Eye (tissue), 1 donor: ENCODE results near the gene ELF4.

ENCODE experiments used
- DNase-seq: peaks from one replicate; pipeline ENCODE4 v3.0.0-alpha.2; 2015

Gene ELF4

DNA sequence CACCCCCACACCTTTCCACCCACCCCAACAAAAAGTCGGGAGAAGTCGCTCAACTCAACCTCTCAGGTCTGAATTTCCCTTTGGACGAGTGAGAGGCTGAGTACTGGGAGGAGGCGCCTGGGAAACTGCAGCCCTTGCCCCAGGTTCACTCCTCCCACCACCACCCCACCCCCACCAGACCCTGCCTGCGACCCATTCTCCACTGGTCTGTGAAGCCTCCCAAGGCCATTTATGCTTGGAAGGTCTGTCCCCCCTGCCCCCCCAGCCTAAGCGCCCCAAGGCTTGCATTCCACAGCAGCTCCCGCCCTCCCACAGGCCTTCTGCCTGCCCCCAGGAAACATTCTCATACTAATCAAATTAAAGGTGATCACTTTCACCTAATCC lies 27.2 kb downstream of the ELF4 start:
- DNase-seq, result no peak

DNA sequence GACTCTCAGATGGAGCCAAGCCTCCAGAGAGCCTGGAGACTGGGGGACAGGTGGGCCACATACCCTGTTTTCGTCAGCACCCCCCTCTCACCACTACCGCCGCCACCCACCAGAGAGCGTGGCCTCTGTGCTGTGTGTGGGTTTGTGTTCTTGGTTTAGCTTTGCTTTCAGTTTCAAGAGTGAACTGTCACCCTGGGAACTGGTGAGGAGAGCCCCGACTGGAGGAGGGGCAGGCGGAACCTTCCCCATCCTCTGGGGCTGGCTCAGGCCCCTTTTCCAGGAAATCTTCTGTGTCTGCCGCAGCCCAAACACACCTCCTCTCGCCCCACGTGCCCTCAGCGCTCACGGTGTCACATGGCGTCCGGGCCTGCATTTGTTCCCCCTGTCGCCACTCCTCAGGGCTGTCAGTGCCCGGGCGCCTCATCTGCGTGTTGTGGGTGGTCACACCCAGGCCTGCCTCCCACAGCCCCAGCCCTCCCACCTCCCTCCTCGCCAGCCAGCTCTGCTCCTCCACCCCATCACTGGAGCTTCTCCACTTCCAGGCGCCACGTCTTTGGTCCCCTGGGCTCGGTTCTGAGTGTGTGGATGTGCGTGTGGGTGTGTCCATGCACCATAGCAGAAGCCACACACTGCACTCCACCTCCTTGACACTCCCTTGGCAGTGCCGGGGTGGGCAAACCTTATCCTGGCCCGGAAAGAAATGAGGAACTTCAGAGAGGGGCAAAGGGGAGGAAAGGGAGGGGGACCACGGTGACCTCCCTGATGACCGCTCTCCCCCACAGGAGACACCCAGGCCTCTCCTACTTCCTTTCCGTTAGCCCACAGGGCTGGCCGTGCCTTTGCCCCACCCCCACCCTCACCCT lies 27.8 kb downstream of the ELF4 start:
- no peak for DNase-seq

DNA sequence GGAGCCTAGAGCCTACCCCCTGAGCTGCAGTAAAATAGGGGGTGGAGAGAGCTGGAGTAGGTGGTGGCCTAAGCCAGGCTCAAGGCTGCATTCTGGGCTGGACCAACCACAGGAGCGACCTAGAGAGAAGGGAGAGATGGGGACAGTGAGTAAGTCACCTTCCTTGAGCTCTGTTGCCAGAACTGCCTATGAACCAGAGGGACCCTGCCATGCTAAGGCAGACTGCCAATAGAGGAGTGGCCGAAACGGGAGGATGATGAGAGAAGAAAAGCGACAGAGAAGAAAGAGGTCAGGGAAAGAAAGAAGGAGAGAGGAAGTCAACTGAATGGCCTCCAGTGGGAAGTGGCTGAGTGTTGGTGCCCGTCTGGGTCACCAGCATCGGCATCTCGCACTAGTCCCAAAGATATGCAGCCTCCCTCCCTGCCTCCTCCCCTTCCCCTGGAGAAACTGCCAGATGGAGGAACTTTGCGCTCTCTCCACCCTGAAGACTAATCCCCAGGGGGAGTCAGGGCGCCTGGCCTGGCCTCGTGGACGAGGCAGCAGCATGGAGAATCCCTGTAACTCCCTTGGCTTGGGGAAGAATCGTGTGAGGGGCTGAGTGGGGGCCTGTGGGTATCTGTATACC lies 28.8 kb downstream of the ELF4 start:
- no peak for DNase-seq

DNA sequence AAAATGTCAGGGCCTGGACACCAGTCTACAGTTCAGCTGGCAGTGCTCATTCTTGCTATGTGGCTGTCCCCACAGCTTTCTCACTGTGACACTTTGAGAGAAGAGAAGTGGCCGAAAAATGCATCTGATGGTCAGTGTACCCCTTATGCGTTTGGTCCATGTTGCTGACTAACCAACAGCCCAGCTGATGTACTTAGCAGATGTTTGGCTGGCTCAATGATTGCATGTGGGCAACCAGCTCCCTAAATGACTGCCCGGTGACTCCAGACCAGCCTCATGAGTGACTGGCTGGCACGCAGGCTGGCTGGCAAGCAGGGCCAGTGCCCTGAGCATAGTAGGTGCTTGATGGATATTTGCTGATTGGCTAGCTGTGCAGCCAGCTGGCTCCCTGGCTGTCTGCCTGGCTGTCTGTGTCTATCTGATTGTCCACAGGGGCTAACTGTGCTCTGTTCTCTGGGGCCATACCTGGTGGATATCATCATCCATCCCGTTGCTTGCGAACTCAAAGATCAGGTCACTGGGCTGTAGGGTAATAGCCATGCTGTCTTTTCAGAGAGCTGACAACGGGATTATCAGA lies 29.4 kb downstream of the ELF4 start:
- DNase-seq, result no peak

GRCh38 chrX:130079824-130080406 lies 30.4 kb downstream of the ELF4 start:
- peak; percentile 84 for DNase-seq

- no peak for DNase-seq
These were observed 34.5 kb downstream of the ELF4 start for GRCh38 chrX:130075777-130076176.

DNA sequence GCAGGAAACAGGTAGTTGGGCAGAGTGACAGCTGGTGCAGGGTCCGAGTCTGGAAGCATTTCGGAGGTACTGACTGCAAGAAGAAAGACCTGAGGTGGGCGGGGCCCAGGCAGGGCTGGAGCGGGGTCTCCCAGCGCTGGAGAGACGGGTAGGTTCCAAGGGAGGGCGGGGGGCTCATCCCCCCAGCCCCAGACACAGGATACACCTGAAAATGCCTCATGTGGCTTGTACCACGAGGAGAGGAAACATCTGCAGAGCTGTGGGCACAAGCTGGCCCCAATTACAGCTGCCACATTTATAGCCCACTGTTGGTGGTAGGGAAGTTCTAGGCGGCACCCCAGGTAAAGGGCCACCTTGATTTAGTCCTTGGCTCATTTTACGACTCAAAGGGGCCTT lies 38.0 kb downstream of the ELF4 start:
- no peak for DNase-seq

- no peak for DNase-seq
These were observed 38.5 kb downstream of the ELF4 start for GRCh38 chrX:130071611-130072344.

- DNase-seq, result no peak
These were observed 43.2 kb downstream of the ELF4 start for GRCh38 chrX:130066975-130067615.

DNA sequence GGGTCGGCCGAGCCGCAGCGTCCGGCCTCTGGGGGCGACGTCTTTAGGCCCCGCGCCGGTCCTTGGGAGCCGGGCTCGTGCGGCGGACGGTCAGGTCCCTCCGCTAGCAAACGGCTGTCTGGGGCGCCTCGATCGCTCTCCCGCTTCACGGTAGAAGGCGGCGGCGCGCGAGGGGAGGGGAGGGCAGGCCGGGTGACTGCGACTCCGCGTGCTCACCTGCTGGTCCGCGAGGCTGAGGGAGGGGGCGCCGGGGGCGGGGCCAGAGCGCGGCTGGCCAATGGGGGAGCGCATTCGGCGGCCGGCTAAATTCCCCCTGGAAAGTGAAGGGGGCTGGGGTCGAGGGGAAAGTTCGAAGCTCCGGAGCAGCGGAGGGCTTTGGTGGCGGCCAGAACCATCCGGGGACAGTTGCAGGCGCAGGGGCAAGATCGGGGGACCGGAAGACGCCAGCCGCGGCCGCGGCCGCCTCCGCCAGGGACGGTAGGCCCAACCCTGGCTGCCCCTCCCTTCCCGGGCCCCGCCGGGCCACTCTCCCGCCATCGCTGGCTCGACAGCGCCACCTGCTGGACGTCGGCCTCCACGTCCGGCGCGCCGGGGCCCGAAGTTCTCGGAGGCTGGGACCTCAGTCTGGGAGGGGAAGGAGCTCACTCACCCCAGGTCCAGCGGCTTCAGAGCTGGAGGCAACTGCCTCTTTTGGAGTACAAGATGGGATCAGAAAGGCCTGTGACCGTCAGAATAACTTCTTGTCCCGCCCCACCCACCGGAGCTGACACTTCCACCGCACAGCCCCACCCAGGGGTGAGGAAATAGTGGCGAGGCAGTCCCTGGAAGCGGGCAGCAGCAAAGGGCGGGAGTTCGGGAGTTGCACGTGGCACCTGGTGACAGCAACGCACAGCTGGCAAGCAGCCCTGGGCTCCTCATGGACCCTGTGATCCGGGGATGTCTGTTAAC lies 49.9 kb downstream of the ELF4 start:
- DNase-seq, result peak; percentile 89

- no peak for DNase-seq
These were observed 51.6 kb downstream of the ELF4 start for GRCh38 chrX:130058652-130059051.

GRCh38 chrX:130057209-130057608 lies 53.1 kb downstream of the ELF4 start:
- DNase-seq, result peak; percentile 3

DNA sequence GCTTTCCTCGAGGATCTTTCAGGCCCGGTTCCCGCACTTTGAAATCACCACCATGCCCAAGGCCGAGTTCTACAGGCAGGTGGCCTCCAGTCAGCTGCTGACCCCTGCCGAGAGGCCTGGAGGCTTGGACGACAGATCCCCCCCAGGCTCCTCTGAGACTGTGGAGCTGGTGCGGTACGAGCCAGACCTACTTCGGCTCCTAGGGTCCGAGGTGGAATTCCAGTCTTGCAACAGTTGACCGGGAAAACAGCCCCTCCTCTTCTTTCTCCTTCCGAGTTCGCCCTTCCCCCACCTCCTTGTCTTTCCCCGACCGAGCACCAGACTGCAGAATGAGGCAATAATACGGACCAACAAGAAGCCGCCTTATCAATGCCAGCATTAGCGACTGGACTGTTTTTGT lies 54.4 kb downstream of the ELF4 start:
- DNase-seq, result no peak

GRCh38 chrX:130055103-130055502 lies 55.2 kb downstream of the ELF4 start:
- DNase-seq, result peak; percentile 50

GRCh38 chrX:130053236-130053635 lies 57.1 kb downstream of the ELF4 start:
- DNase-seq, result no peak

GRCh38 chrX:130051176-130051845 lies 59.0 kb downstream of the ELF4 start:
- DNase-seq, result no peak

DNA sequence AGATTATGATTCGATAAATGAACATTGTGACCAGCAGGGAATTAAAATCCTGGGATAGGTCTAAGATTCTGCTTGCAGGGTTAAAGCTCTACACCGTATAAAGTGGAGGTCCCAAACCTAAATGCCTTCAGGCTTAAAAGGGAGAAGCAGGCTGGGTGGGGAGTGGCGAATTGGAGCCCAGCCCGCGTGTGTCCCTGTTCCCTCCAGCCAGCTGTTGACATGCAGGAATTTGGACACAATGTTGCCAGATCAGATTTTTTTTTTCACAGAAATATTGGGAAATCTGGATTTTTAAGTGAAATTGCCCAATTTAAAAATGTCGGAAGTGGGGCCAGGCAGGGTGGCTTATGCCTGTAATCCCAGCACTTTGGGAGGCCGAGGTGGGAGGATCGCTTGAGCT lies 60.5 kb downstream of the ELF4 start:
- DNase-seq, result no peak

GRCh38 chrX:130048686-130049222 lies 61.5 kb downstream of the ELF4 start:
- DNase-seq, result no peak

DNA sequence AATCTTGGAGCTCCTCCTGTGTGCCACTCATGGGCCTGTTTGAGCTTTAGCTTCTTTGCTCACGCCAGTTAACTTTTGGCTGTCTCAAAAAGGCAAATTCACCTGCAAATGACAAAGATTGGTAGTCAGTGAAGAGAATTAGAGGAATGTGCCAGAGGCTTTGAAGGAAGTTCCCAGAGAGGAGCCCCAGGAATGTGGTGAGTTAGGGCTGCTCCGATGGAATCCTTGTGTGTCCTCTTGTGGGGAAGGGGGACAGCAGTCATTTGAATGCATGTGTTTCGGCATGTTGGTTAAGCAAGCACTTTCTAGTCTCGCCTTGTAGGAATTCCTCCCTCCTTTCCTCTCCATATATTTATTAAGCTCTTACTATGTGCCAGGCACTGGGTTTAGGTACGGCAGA lies 62.9 kb downstream of the ELF4 start:
- DNase-seq, result no peak

DNA sequence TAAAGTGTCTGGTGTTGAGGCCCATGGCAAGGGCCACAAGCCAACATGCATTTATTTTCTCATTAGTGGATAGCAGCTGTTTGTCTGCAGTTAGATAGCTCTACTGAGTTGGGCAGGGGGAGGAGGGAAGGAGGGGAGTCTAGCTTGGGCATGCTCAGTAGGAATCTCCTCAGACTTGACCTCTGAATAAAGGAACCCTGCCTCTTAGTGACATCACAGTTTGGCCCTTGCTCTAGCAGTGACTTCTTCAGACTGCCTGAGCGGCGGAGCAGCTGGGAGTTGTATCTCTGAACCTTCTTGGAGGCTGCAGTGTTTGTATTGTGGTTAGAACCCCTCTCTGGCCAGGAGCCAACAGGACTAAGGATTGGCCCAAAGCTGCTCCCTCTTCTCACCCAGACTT lies 70.5 kb downstream of the ELF4 start:
- DNase-seq, result no peak

- DNase-seq, result no peak
These were observed 76.1 kb downstream of the ELF4 start for GRCh38 chrX:130034178-130034577.
